ENCODE measurements around the gene WDR91. TPM values are rescaled to one million over a fixed set of nuclear protein-coding genes. Genes with fewer than 3 reads are reported as not detected.

Gene WDR91
- polyA plus RNA-seq, 1 donor, result 9.6 TPM

GRCh38 chr7:135233570-135233969 lies 22.2 kb upstream of the WDR91 start, which contains the start of gene STRA8:
Gene STRA8, plus strand, starts transcription at chr7:135233838. Its CDS starts 6,687 bp downstream, at chr7:135240525.
- DNase-seq (ENCODE audit: low read depth), result no peak

- DNase-seq (ENCODE audit: low read depth), result no peak
Measured at GRCh38 chr7:135232720-135233119, 21.4 kb upstream of the WDR91 start.

GRCh38 chr7:135232087-135232486 lies 20.8 kb upstream of the WDR91 start:
- DNase-seq (ENCODE audit: low read depth), result no peak

- DNase-seq (ENCODE audit: low read depth), result no peak
Measured at GRCh38 chr7:135231686-135232085, 20.4 kb upstream of the WDR91 start.

- DNase-seq (ENCODE audit: low read depth), result no peak
Measured at GRCh38 chr7:135224027-135224426, 12.7 kb upstream of the WDR91 start.

GRCh38 chr7:135217645-135218509 lies 6.6 kb upstream of the WDR91 start:
- DNase-seq (ENCODE audit: low read depth), result no peak

GRCh38 chr7:135215698-135216097 lies 4.4 kb upstream of the WDR91 start:
- no peak for DNase-seq (ENCODE audit: low read depth)

GRCh38 chr7:135215180-135215579 lies 3.9 kb upstream of the WDR91 start:
- DNase-seq (ENCODE audit: low read depth), result no peak

- no peak for DNase-seq (ENCODE audit: low read depth)
Measured at GRCh38 chr7:135213831-135214230, 2.5 kb upstream of the WDR91 start.

GRCh38 chr7:135211946-135212685 lies 790 bp upstream of the WDR91 start:
- DNase-seq (ENCODE audit: low read depth), result peak; percentile 56

- no peak for DNase-seq (ENCODE audit: low read depth)
Measured at GRCh38 chr7:135210888-135211178, 493 bp downstream of the WDR91 start.

GRCh38 chr7:135209225-135209834 lies 2.0 kb downstream of the WDR91 start:
- DNase-seq (ENCODE audit: low read depth), result no peak

GRCh38 chr7:135208102-135208793 lies 3.1 kb downstream of the WDR91 start:
- no peak for DNase-seq (ENCODE audit: low read depth)

GRCh38 chr7:135207406-135208101 lies 3.8 kb downstream of the WDR91 start:
- no peak for DNase-seq (ENCODE audit: low read depth)

- DNase-seq (ENCODE audit: low read depth), result no peak
Measured at GRCh38 chr7:135206941-135207391, 4.4 kb downstream of the WDR91 start.

GRCh38 chr7:135205850-135206249 lies 5.5 kb downstream of the WDR91 start:
- no peak for DNase-seq (ENCODE audit: low read depth)

GRCh38 chr7:135204876-135205275 lies 6.5 kb downstream of the WDR91 start:
- DNase-seq (ENCODE audit: low read depth), result no peak

- no peak for DNase-seq (ENCODE audit: low read depth)
Measured at GRCh38 chr7:135204341-135204749, 7.0 kb downstream of the WDR91 start.

GRCh38 chr7:135201350-135201749 lies 10.0 kb downstream of the WDR91 start:
- DNase-seq (ENCODE audit: low read depth), result no peak

GRCh38 chr7:135200821-135201331 lies 10.4 kb downstream of the WDR91 start:
- no peak for DNase-seq (ENCODE audit: low read depth)

GRCh38 chr7:135199439-135199838 lies 11.9 kb downstream of the WDR91 start:
- no peak for DNase-seq (ENCODE audit: low read depth)
